ENCODE measurements around the gene CCNYL1. TPM values are rescaled to one million over a fixed set of nuclear protein-coding genes. Genes with fewer than 3 reads are reported as not detected.
"Not testable (repeated sequence)": the region's sequence is repeated elsewhere in the genome, so short reads cannot be mapped to it uniquely, and the experiment has no call there.

CCNYL1 gene
- total and polyA plus RNA-seq, 4 experiments from 2014 or later, result 1.00 to 10.5 (median 6.0) TPM

- CTCF ChIA-PET (ENCODE audit: partially characterized antibody), result interaction anchor here (1.0 to 3.8 kb wide), 10 partner anchors 13 to 350 kb away, joined by 3 to 17 read pairs (median 7); partner anchors contain the start of genes CCNYL1 and PLEKHM3
- intact Hi-C loops (cut with micrococcal nuclease); H3K27ac ChIP-seq (ENCODE audit: low read depth, low read length); H3K9me3 Mint-ChIP-seq; H3K4me1 Mint-ChIP-seq; H3K4me3 Mint-ChIP-seq; H3K9me3 ChIP-seq (ENCODE audit: control insufficient read depth in 1 of 2, low read length in 2 of 2); H3K27me3 ChIP-seq (ENCODE audit: insufficient read depth, low read length); H3K27me3 Mint-ChIP-seq; DNase-seq; H3K27ac Mint-ChIP-seq; H3K36me3 Mint-ChIP-seq; H3K4me3 ChIP-seq (ENCODE audit: low read length in 2 of 2); H3K4me1 ChIP-seq (ENCODE audit: insufficient read depth, low read length); H3K36me3 ChIP-seq (ENCODE audit: insufficient read depth, low read length): not testable (repeated sequence)
- POLR2A ChIA-PET (ENCODE audit: partially characterized antibody), result interaction anchor here (1.2 kb wide), 1 partner anchor 35 kb away, joined by 3 read pairs; no protein-coding TSS in a partner anchor
These were observed 20.5 kb upstream of the CCNYL1 start for GRCh38 chr2:207690845-207691461.

- no peak overlapping the region for H3K27ac ChIP-seq (ENCODE audit: low read depth, low read length)
- Mint-ChIP-seq H3K27ac (no peak overlapping the region), H3K4me1 (peaks cover 0 to 5% (median 2%) of the 10 kb centered on the region in 4 donors), H3K36me3 (no peaks in the 10 kb centered on the region), H3K27me3 (no peaks in the 10 kb centered on the region), H3K4me3 (no peak overlapping the region), H3K9me3 (no peaks in the 10 kb centered on the region)
- no peaks in the 10 kb centered on the region for H3K4me1 ChIP-seq (ENCODE audit: insufficient read depth, low read length)
- ChIA-PET CTCF (ENCODE audit: partially characterized antibody) (interaction anchor here (0.6 to 3.8 kb wide), 20 partner anchors 12 to 348 kb away, joined by 3 to 17 read pairs (median 4); partner anchors contain the start of genes CCNYL1, METTL21A and PLEKHM3), POLR2A (ENCODE audit: partially characterized antibody) (interaction anchor here (1.2 kb wide), 1 partner anchor 34 kb away, joined by 3 read pairs; no protein-coding TSS in a partner anchor)
- H3K4me3 ChIP-seq (ENCODE audit: low read length in 2 of 2), result no peak overlapping the region
- no peaks in the 10 kb centered on the region for H3K27me3 ChIP-seq (ENCODE audit: insufficient read depth, low read length)
- DNase-seq, result peak; percentile 34 to 45 (median 37)
- no peaks in the 10 kb centered on the region for H3K9me3 ChIP-seq (ENCODE audit: control insufficient read depth in 1 of 2, low read length in 2 of 2)
- intact Hi-C loops (cut with micrococcal nuclease), result loop anchor here (1.0 kb wide), 2 partner anchors 342 to 380 kb away; no protein-coding TSS in a partner anchor
- H3K36me3 ChIP-seq (ENCODE audit: insufficient read depth, low read length), result no peaks in the 10 kb centered on the region
These were observed 19.0 kb upstream of the CCNYL1 start for GRCh38 chr2:207692206-207693065.

- intact Hi-C loops (cut with micrococcal nuclease), result no loop called here
- POLR2A ChIA-PET (ENCODE audit: partially characterized antibody), result no interaction called here
- CTCF ChIA-PET (ENCODE audit: partially characterized antibody), result interaction anchor here (1.0 to 3.8 kb wide), 13 partner anchors 10 to 347 kb away, joined by 3 to 17 read pairs (median 4); partner anchors contain the start of gene CCNYL1
These were observed 17.7 kb upstream of the CCNYL1 start for GRCh38 chr2:207693641-207694249.

GRCh38 chr2:207694811-207695281 is 16.6 kb upstream of the CCNYL1 start:
- intact Hi-C loops (cut with micrococcal nuclease), result no loop called here
- Histone ChIP-seq H3K36me3 (ENCODE audit: insufficient read depth, low read length) (no peaks in the 10 kb centered on the region), H3K4me3 (ENCODE audit: low read length in 2 of 2) (no peak overlapping the region), H3K4me1 (ENCODE audit: insufficient read depth, low read length) (no peaks in the 10 kb centered on the region), H3K9me3 (ENCODE audit: control insufficient read depth in 1 of 2, low read length in 2 of 2) (no peaks in the 10 kb centered on the region), H3K27me3 (ENCODE audit: insufficient read depth, low read length) (no peaks in the 10 kb centered on the region), H3K27ac (ENCODE audit: low read depth, low read length) (no peak overlapping the region)
- no peak overlapping the region for H3K27ac Mint-ChIP-seq
- H3K4me1 Mint-ChIP-seq, result peaks cover 0 to 5% (median 2%) of the 10 kb centered on the region in 4 donors
- DNase-seq, result no peak
- ChIA-PET CTCF (ENCODE audit: partially characterized antibody) (interaction anchor here (1.0 to 3.8 kb wide), 9 partner anchors 8 to 346 kb away, joined by 3 to 17 read pairs (median 4); no protein-coding TSS in a partner anchor), POLR2A (ENCODE audit: partially characterized antibody) (no interaction called here)
- no peaks in the 10 kb centered on the region for H3K9me3 Mint-ChIP-seq
- no peaks in the 10 kb centered on the region for H3K27me3 Mint-ChIP-seq
- H3K36me3 Mint-ChIP-seq, result no peaks in the 10 kb centered on the region
- H3K4me3 Mint-ChIP-seq, result no peak overlapping the region

More at GRCh38 chr2:207693641-207694249, 17.7 kb upstream of the CCNYL1 start:
- H3K27me3 Mint-ChIP-seq, result no peaks in the 10 kb centered on the region
- H3K4me3 Mint-ChIP-seq, result no peak overlapping the region
- no peaks in the 10 kb centered on the region for H3K36me3 ChIP-seq (ENCODE audit: insufficient read depth, low read length)
- no peak overlapping the region for H3K27ac Mint-ChIP-seq
- H3K4me1 ChIP-seq (ENCODE audit: insufficient read depth, low read length), result no peaks in the 10 kb centered on the region
- H3K9me3 ChIP-seq (ENCODE audit: control insufficient read depth in 1 of 2, low read length in 2 of 2), result no peaks in the 10 kb centered on the region
- no peak overlapping the region for H3K27ac ChIP-seq (ENCODE audit: low read depth, low read length)
- H3K4me1 Mint-ChIP-seq, result peaks cover 0 to 5% (median 2%) of the 10 kb centered on the region in 4 donors
- no peaks in the 10 kb centered on the region for H3K27me3 ChIP-seq (ENCODE audit: insufficient read depth, low read length)
- H3K36me3 Mint-ChIP-seq, result no peaks in the 10 kb centered on the region
- DNase-seq, result no peak
- H3K9me3 Mint-ChIP-seq, result no peaks in the 10 kb centered on the region
- no peak overlapping the region for H3K4me3 ChIP-seq (ENCODE audit: low read length in 2 of 2)

GRCh38 chr2:207695293-207695692 is 16.1 kb upstream of the CCNYL1 start:
- H3K27me3 Mint-ChIP-seq, result no peaks in the 10 kb centered on the region
- H3K4me3 ChIP-seq (ENCODE audit: low read length in 2 of 2), result no peak overlapping the region
- CTCF ChIA-PET (ENCODE audit: partially characterized antibody), result interaction anchor here (1.1 to 2.4 kb wide), 5 partner anchors 9 to 279 kb away, joined by 3 to 7 read pairs (median 4); no protein-coding TSS in a partner anchor
- H3K4me3 Mint-ChIP-seq, result no peak overlapping the region
- POLR2A ChIA-PET (ENCODE audit: partially characterized antibody), result no interaction called here
- H3K36me3 Mint-ChIP-seq, result no peaks in the 10 kb centered on the region
- H3K9me3 ChIP-seq (ENCODE audit: control insufficient read depth in 1 of 2, low read length in 2 of 2), result no peaks in the 10 kb centered on the region
- no peaks in the 10 kb centered on the region for H3K36me3 ChIP-seq (ENCODE audit: insufficient read depth, low read length)
- H3K4me1 ChIP-seq (ENCODE audit: insufficient read depth, low read length), result no peaks in the 10 kb centered on the region
- no peak overlapping the region for H3K27ac Mint-ChIP-seq
- intact Hi-C loops (cut with micrococcal nuclease), result no loop called here
- no peak overlapping the region for H3K27ac ChIP-seq (ENCODE audit: low read depth, low read length)
- no peaks in the 10 kb centered on the region for H3K27me3 ChIP-seq (ENCODE audit: insufficient read depth, low read length)
- H3K4me1 Mint-ChIP-seq, result peaks cover 0 to 5% (median 2%) of the 10 kb centered on the region in 4 donors
- H3K9me3 Mint-ChIP-seq, result no peaks in the 10 kb centered on the region
- DNase-seq, result no peak

- H3K27me3 Mint-ChIP-seq; intact Hi-C loops (cut with micrococcal nuclease); H3K36me3 ChIP-seq (ENCODE audit: insufficient read depth, low read length); POLR2A ChIA-PET (ENCODE audit: partially characterized antibody); H3K4me1 Mint-ChIP-seq; H3K4me3 ChIP-seq (ENCODE audit: low read length in 2 of 2); DNase-seq; H3K9me3 ChIP-seq (ENCODE audit: control insufficient read depth in 1 of 2, low read length in 2 of 2); H3K27ac Mint-ChIP-seq; H3K36me3 Mint-ChIP-seq; H3K27me3 ChIP-seq (ENCODE audit: insufficient read depth, low read length); CTCF ChIA-PET (ENCODE audit: partially characterized antibody); H3K4me1 ChIP-seq (ENCODE audit: insufficient read depth, low read length); H3K27ac ChIP-seq (ENCODE audit: low read depth, low read length); H3K9me3 Mint-ChIP-seq; H3K4me3 Mint-ChIP-seq: not testable (repeated sequence)
These were observed 14.5 kb upstream of the CCNYL1 start for GRCh38 chr2:207696911-207697310.

- no peaks in the 10 kb centered on the region for H3K9me3 Mint-ChIP-seq
- CTCF ChIA-PET (ENCODE audit: partially characterized antibody), result no interaction called here
- Histone ChIP-seq H3K27ac (ENCODE audit: low read depth, low read length) (no peak overlapping the region), H3K4me3 (ENCODE audit: low read length in 2 of 2) (no peak overlapping the region), H3K36me3 (ENCODE audit: insufficient read depth, low read length) (no peaks in the 10 kb centered on the region), H3K4me1 (ENCODE audit: insufficient read depth, low read length) (no peaks in the 10 kb centered on the region), H3K9me3 (ENCODE audit: control insufficient read depth in 1 of 2, low read length in 2 of 2) (no peaks in the 10 kb centered on the region), H3K27me3 (ENCODE audit: insufficient read depth, low read length) (no peaks in the 10 kb centered on the region)
- H3K4me1 Mint-ChIP-seq, result peaks cover 0 to under 1% (median 0%) of the 10 kb centered on the region in 4 donors
- H3K27ac Mint-ChIP-seq, result no peak overlapping the region
- intact Hi-C loops (cut with micrococcal nuclease), result no loop called here
- no peak for DNase-seq
- H3K4me3 Mint-ChIP-seq, result no peak overlapping the region
- H3K27me3 Mint-ChIP-seq, result no peaks in the 10 kb centered on the region
- H3K36me3 Mint-ChIP-seq, result no peaks in the 10 kb centered on the region
- POLR2A ChIA-PET (ENCODE audit: partially characterized antibody), result no interaction called here
These were observed 14.0 kb upstream of the CCNYL1 start for GRCh38 chr2:207697411-207697810.
